Pancreas (tissue), 10 donors: ENCODE results near the gene PRKD1. TPM values are rescaled to one million over a fixed set of nuclear protein-coding genes. Genes with fewer than 3 reads are reported as not detected.

Experiments
- ATAC-seq, 4 donors: fragments of 200-7000 bp; cut with Tn5 transposase; one replicate each; pipeline versions ENCODE4 v1.8.0 to v1.9.1; 2020; ENCODE audit warnings: mild to moderate bottlenecking in 4 of 4, moderate library complexity in 4 of 4
- DNase-seq, 6 donors: peaks; one replicate each; pipeline ENCODE4 v3.0.0-alpha.2; 2020
- FAIRE-seq: peaks from 2 replicates; lab custom pipeline; 2012; peaks lifted over from hg19 to GRCh38; lab: Jason Lieb, UNC
- H3K27ac ChIP-seq, 4 donors: fragments of 200-600 bp; sonication (generic); 1 replicate in 3 of 4; 2 replicates in 1 of 4; pipeline versions ENCODE4 v1.5.0 to v1.8.0; 2020
- H3K27me3 ChIP-seq, 4 donors: fragments of 200-600 bp; one replicate each; pipeline ENCODE4 v1.8.0; 2021
- H3K36me3 ChIP-seq, 3 donors: fragments of 200-600 bp; sonication (generic) in 1 of 3; one replicate each; pipeline versions ENCODE4 v1.5.0 to v1.8.0; 2020 to 2021
- H3K4me1 ChIP-seq, 3 donors: fragments of 200-600 bp; one replicate each; pipeline ENCODE4 v1.8.0; 2021
- H3K4me3 ChIP-seq, 4 donors: fragments of 200-600 bp; sonication (generic) in 2 of 4; one replicate each; pipeline versions ENCODE4 v1.5.0 to v1.8.0; 2020 to 2021
- H3K9me3 ChIP-seq, 4 donors: fragments of 200-600 bp; one replicate each; pipeline ENCODE4 v1.8.0; 2021
- WGBS, 2 donors: extraction: QIAGEN DNeasy Blood & Tissue Kit; methylation state at CpG; one replicate each; pipeline ENCODE4 v1.1.7; 2013; 5-methylcytosine and 5-hydroxymethylcytosine counted together
- intact Hi-C, 3 donors: fragments of 100-400 bp; cut with DNase I; formaldehyde crosslinking; loops; one replicate each; pipeline versions ENCODE4 v1.11.1 to v1.14.2; 2022
- polyA plus RNA-seq, 2 donors: library from polyadenylated mRNA; stranded (reverse); fragments of 200-250 nt; gene quantifications; one replicate each; pipeline ENCODE4 v1.2.3, GENCODE V29; 2013
- total RNA-seq, 6 donors: library from RNA; stranded (reverse); fragmentation: NEBNext Ultra II Directional in 4 of 6; extraction: Animal tissue kit (Norgen Biotek cat#: 25700) in 4 of 6; gene quantifications; one replicate each; pipeline versions ENCODE4 v1.2.1 to v1.2.4, GENCODE V29; 2021 to 2023
- TF ChIP-seq, protein P1 (sequence below), 4 donors: fragments of 200-600 bp; sonication (generic) in 3 of 4; IDR thresholded peaks; one replicate each; pipeline versions ENCODE4 v1.5.0 to v1.8.0; 2021; ENCODE audit warnings: antibody characterized with exemption in 4 of 4
- donor health status: healthy with polysubstance abuse.
- donor health status: DM: no; HTN: no; CAD: no; lungs with moderate emphysema.
- donor health status: DM: no; HTN: no; CAD: no.
- donor health status: control.
- donor health status: control.
- donor health status: Bipolar disorder and iron deficiency.
- donor health status: DM: yes; HTN: yes; CAD: no.
- donor health status: DM: no; HTN: no; CAD: no.
- donor health status: DM: no; HTN: no; CAD: no.
- donor health status: DM: yes; HTN: yes; CAD: no.

The PRKD1 gene
- total and polyA plus RNA-seq, 8 donors, result 3.1 to 13.2 (median 4.2) TPM

DNA sequence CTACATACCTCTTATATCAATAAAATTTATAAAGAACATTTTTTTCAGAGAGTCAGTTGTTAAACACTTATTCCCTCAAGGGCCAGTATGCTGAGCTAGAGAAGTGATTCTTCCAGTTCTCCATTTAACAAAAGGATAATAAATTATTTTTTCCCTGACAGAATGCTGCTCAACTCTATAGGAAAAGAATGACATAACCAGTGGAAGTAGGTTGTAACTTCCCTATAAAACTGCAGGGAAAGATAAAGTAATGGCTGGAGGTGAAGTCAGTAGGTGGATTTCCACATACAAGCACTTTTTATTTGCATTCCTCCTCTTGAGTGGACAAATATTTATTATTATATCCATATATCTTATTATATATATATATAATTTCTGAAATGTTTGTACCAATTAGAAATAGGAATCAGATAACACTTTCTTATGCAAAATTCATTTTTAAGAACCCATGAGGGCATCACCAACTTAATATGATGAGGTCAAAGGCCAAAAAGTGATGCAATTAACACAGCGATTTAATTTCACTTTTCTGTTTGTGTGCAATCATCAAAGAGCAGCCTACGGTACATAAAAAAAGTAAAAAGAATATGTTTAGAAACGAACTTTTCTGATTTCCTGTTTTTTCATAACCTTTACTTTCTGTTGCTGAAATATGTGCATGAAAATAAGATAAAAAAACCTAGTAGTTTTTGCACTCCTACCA is 175.3 kb downstream of the PRKD1 start:
- DNase-seq, result no peak
- 76 to 81% methylated on average over 3 of the region's 3 CpGs for WGBS, 2 donors
- no peaks in the 10 kb centered on the region for H3K27me3 ChIP-seq

DNA sequence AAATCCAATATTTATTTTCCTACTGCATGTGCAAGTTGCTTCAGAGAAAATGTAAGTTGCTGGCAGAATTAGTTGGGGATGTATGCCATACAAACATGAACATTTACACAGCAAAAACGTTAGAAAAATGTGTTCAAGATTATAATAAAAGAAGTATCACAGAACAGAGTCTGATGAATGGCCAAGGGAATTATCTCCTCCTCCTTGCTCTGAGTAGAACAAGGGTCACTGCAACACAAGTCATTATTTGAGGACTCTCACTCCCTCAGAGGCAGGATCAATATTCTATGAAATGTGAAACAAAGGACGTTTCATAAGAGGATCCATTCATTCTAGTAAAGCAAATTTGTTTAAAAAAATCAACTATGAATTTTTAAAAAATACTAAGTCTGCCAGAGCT is 177.8 kb downstream of the PRKD1 start:
- Histone ChIP-seq H3K4me1 (peaks cover 3 to 11% (median 4%) of the 10 kb centered on the region in 3 donors), H3K9me3 (no peaks in the 10 kb centered on the region), H3K27ac (no peak overlapping the region), H3K4me3 (no peak overlapping the region), H3K36me3 (no peaks in the 10 kb centered on the region), H3K27me3 (no peaks in the 10 kb centered on the region)
- no peak for FAIRE-seq
- 8 to 12% methylated on average over 2 of the region's 2 CpGs for WGBS, 2 donors
- TF ChIP-seq, protein P1, sequence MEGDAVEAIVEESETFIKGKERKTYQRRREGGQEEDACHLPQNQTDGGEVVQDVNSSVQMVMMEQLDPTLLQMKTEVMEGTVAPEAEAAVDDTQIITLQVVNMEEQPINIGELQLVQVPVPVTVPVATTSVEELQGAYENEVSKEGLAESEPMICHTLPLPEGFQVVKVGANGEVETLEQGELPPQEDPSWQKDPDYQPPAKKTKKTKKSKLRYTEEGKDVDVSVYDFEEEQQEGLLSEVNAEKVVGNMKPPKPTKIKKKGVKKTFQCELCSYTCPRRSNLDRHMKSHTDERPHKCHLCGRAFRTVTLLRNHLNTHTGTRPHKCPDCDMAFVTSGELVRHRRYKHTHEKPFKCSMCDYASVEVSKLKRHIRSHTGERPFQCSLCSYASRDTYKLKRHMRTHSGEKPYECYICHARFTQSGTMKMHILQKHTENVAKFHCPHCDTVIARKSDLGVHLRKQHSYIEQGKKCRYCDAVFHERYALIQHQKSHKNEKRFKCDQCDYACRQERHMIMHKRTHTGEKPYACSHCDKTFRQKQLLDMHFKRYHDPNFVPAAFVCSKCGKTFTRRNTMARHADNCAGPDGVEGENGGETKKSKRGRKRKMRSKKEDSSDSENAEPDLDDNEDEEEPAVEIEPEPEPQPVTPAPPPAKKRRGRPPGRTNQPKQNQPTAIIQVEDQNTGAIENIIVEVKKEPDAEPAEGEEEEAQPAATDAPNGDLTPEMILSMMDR (IDR thresholded peaks at IDR 0.05), result no peak
- ATAC-seq, result peak in 1 of 4 donors; percentile 40
- no peak for DNase-seq
- intact Hi-C loops, result no loop called here

More for the DNA sequence above, 175.3 kb downstream of the PRKD1 start:
- H3K27ac ChIP-seq, result no peak overlapping the region
- ATAC-seq (no peak), FAIRE-seq (no peak)
- no peaks in the 10 kb centered on the region for H3K9me3 ChIP-seq
- no peaks in the 10 kb centered on the region for H3K36me3 ChIP-seq
- intact Hi-C loops, result no loop called here
- TF ChIP-seq, protein P1 (IDR thresholded peaks at IDR 0.05), result no peak
- H3K4me3 ChIP-seq, result no peak overlapping the region
- H3K4me1 ChIP-seq, result peaks cover 13 to 18% (median 17%) of the 10 kb centered on the region in 3 donors

DNA sequence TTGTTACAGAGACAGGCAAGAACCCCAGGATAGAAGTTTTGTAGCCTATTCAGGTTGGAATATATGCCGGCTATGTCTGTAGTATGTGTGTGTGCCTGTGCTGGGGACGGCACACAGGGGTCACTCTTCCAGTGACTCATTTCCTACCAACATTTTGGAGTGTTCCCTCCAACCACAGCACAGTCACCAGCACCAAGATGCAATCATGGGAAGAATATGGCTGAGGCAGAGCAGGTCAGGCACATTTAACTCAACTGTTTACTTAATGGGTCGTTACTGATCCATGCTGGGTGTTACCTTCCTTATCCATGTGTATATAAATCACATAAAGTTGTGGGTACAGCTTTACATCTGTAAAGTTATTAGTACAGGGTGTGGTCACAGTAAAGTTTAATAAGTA is 178.3 kb downstream of the PRKD1 start:
- DNase-seq (no peak), FAIRE-seq (no peak)
- TF ChIP-seq, protein P1 (IDR thresholded peaks at IDR 0.05), result no peak

DNA sequence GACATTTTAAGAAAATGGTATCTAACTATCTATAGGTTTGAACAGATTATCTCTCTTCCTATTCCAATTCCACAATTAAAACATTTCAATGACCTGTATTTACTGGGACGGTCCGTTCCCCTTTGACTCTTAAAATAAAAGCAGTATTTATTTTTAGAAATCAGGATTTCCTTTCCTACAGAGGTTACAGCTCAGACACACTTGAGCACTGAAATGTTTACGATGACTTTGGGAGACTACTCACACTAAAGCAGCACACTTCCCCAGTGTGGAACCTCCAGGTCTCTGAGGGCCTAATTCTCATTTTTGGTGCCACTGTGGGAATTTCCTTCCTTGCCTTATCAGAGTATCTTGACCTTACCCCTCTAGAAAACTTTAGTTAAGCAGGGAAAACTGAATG is 181.8 kb downstream of the PRKD1 start:
- TF ChIP-seq, protein P1 (IDR thresholded peaks at IDR 0.05), result no peak
- H3K36me3 ChIP-seq, result no peaks in the 10 kb centered on the region
- intact Hi-C loops, result no loop called here
- no peak overlapping the region for H3K27ac ChIP-seq
- ATAC-seq (no peak), FAIRE-seq (no peak), DNase-seq (no peak)
- H3K4me1 ChIP-seq, result peaks cover 4 to 16% (median 15%) of the 10 kb centered on the region in 3 donors
- no peak overlapping the region for H3K4me3 ChIP-seq
- no peaks in the 10 kb centered on the region for H3K9me3 ChIP-seq
- H3K27me3 ChIP-seq, result no peaks in the 10 kb centered on the region
- 88 to 90% methylated on average over 3 of the region's 3 CpGs for WGBS, 2 donors

More for the DNA sequence above, 178.3 kb downstream of the PRKD1 start:
- peaks cover 0 to 8% (median 4%) of the 10 kb centered on the region in 3 donors for H3K4me1 ChIP-seq
- no peaks in the 10 kb centered on the region for H3K9me3 ChIP-seq
- no peak overlapping the region for H3K27ac ChIP-seq
- no peak overlapping the region for H3K4me3 ChIP-seq
- intact Hi-C loops, result no loop called here
- ATAC-seq, result peak in 2 of 4 donors; percentile 42 to 47
- H3K27me3 ChIP-seq, result no peaks in the 10 kb centered on the region
- H3K36me3 ChIP-seq, result no peaks in the 10 kb centered on the region
- 47 to 52% methylated on average over 3 of the region's 3 CpGs for WGBS, 2 donors

DNA sequence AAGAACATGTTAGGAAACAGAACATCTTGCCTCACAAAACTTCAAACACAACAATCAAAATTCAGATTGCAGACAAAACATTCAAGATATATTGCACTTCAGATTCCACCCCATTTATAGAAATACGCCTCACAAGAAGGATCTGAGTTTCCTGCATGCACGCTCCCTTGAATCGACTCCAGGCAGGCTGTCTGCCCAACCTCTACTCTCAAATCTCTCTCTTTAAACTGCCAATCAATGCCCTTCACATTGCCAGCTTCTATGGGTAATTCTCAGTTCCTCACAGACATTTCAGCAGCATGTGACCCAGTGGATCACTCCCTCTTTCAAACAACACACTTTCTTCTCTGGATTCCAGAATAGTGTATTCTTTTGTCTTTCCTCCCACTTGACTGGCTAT is 184.1 kb downstream of the PRKD1 start:
- no peak for FAIRE-seq

More for the DNA sequence above, 184.1 kb downstream of the PRKD1 start:
- intact Hi-C loops, result no loop called here
- Histone ChIP-seq H3K27ac (no peak overlapping the region), H3K27me3 (no peaks in the 10 kb centered on the region), H3K4me3 (no peak overlapping the region), H3K36me3 (no peaks in the 10 kb centered on the region), H3K9me3 (no peaks in the 10 kb centered on the region), H3K4me1 (peaks cover 10 to 24% (median 14%) of the 10 kb centered on the region in 3 donors)
- ATAC-seq, result peak; percentile 40 to 54 (median 46)
- WGBS, 2 donors, result 36 to 55% methylated on average over 3 of the region's 3 CpGs
- TF ChIP-seq, protein P1 (IDR thresholded peaks at IDR 0.05), result no peak
- no peak for DNase-seq
